Activated CD4-positive, alpha-beta T cell treated with anti-CD3 and anti-CD28 coated beads, Interleukin-2, amount 10 ng/mL, durations not matched to agents 7 days and 5 days (primary cell): ENCODE measurements around the gene DMRTC2. TPM values are rescaled to one million over a fixed set of nuclear protein-coding genes. Genes with fewer than 3 reads are reported as not detected.
A peak's percentile ranks its signal among the peaks of the same experiment; 100 is the strongest.

Source experiments
- CTCF ChIA-PET: fragments of 350-600 bp; sonication (Branson Sonifier 250); formaldehyde crosslinking; loops from one replicate; lab custom pipeline; 2021; ENCODE audit warnings: antibody characterized with exemption; lab: Charles Lee
- POLR2A ChIA-PET: fragments of 350-600 bp; sonication (Branson Sonifier 250); formaldehyde crosslinking; loops from one replicate; lab custom pipeline; 2021; ENCODE audit warnings: antibody characterized with exemption; lab: Charles Lee
- DNase-seq: peaks from one replicate; pipeline ENCODE4 v3.0.0-alpha.2; 2020
- H3K27ac Mint-ChIP-seq: one replicate; pipeline ENCODE4 v1.8.0; 2021; ENCODE audit warnings: mild to moderate bottlenecking, moderate library complexity, mixed read lengths
- H3K27me3 Mint-ChIP-seq: one replicate; pipeline ENCODE4 v1.8.0; 2021; ENCODE audit warnings: mixed read lengths
- H3K36me3 Mint-ChIP-seq: one replicate; pipeline ENCODE4 v1.8.0; 2021; ENCODE audit warnings: low read depth, mixed read lengths
- H3K4me1 Mint-ChIP-seq: one replicate; pipeline ENCODE4 v1.8.0; 2021; ENCODE audit warnings: mixed read lengths
- H3K4me3 Mint-ChIP-seq: one replicate; pipeline ENCODE4 v1.8.0; 2021; ENCODE audit warnings: mild to moderate bottlenecking, moderate library complexity, mixed read lengths
- H3K9me3 Mint-ChIP-seq: one replicate; pipeline ENCODE4 v1.8.0; 2021; ENCODE audit warnings: mixed read lengths
- total RNA-seq, 2 experiments: library from RNA; stranded (reverse); gene quantifications; one replicate each; pipeline ENCODE4 v1.2.3, GENCODE V29; 2021

DMRTC2 gene
- total RNA-seq, 2 experiments from 2014 or later = not detected

DNA sequence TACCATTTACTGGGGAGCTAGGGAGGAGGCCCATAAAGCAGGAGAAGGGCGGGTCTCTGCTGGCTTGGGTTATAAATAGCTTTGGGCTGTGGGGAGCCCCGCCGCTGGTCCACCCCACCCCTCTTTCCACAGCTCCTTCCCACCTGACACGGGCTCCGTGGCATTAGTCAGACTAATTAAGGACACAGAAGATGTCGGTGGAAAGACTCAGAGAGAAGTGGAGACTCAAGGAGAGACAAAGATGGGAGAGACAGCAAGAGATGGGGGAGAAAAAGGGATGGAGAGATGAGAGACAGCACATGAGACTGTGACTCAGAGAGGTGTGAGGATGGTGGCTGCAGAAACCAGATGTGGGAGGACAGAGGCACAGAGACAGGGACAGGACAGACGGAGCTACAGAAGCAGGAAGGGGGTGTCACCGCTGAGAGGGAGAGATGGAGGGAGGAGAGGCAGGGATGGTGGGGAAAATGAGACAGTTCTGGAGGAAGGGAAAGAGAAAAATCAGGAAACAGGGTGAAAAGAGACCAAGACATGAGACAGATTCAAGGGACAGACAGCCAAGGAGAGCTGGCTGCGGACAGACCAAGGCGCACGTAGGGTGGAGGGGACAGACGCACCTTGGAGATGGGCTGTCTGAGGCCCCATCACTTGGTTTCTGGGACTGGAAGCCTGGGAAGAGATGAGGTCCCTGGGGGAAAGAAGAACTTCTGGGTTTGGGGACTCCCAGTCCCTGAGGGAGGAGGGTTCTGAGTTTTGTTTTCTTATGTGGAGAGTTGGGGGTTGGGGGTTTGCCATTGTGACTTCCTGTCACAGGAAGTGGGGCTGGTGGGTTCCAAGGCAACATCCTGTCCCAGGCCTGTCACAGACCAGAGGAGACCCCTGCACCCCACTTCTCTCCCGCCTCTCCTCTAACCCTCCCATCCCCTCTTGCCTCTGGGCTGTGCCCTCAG is 42.2 kb downstream of the DMRTC2 start:
- Mint-ChIP-seq H3K9me3 (no peaks in the 10 kb centered on the region), H3K27me3 (no peaks in the 10 kb centered on the region), H3K27ac (peak overlapping the region; percentile 92), H3K4me1 (peaks cover 53% of the 10 kb centered on the region), H3K4me3 (peak overlapping the region; percentile 83), H3K36me3 (peaks cover 79% of the 10 kb centered on the region)
- ChIA-PET CTCF (interaction anchor here (0.6 to 5.4 kb wide), 11 partner anchors 9 to 63 kb away, joined by 4 to 44 read pairs (median 5); partner anchors contain the start of gene RPS19), POLR2A (interaction anchor here (0.6 to 2.0 kb wide), 3 partner anchors 12 to 26 kb away, joined by 4 to 8 read pairs (median 5); partner anchors contain the start of gene RPS19)
- peak; percentile 84 for DNase-seq

DNA sequence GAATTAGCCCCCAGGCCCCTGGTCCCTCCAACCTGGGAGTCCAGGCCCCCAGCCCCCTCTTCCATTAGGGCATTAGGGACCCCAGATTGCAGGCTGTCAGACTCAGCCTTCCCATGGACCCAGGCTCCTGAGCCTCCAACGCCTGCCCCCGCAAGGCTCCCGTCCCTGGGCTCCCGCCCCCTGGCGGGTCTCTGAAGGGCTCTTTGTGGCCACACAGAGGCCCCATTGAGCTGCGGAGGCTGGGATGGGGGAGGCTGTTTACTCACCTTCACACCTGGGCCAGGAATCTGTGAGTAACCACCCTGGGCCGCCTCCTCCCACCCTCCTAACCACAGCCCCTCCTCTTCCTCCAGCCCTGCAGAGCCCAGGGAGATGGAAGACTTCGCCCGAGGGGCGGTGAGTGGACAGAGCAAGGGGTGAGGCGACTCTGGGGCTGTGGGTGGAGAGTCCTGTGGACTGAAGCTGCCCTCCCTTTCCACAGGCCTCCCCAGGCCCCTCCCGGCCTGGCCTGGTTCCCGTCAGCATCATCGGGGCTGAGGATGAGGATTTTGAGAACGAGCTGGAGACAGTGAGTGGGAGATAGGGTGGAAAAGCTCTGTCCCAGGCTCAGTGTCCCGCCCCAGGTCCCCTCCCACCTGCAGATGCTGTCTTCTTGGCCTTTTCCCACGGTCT is 43.0 kb downstream of the DMRTC2 start:
- ChIA-PET CTCF (interaction anchor here (1.1 to 5.4 kb wide), 6 partner anchors 9 to 70 kb away, joined by 3 to 44 read pairs (median 6); partner anchors contain the start of gene RPS19), POLR2A (interaction anchor here (0.6 to 2.0 kb wide), 3 partner anchors 13 to 27 kb away, joined by 4 to 8 read pairs (median 5); partner anchors contain the start of gene RPS19)
- H3K9me3 Mint-ChIP-seq = no peaks in the 10 kb centered on the region
- H3K4me3 Mint-ChIP-seq = peak overlapping the region; percentile 83
- H3K27ac Mint-ChIP-seq = peak overlapping the region; percentile 92
- peaks cover 48% of the 10 kb centered on the region for H3K4me1 Mint-ChIP-seq
- DNase-seq = peak; percentile 83
- H3K27me3 Mint-ChIP-seq = no peaks in the 10 kb centered on the region
- H3K36me3 Mint-ChIP-seq = peaks cover 74% of the 10 kb centered on the region

DNA sequence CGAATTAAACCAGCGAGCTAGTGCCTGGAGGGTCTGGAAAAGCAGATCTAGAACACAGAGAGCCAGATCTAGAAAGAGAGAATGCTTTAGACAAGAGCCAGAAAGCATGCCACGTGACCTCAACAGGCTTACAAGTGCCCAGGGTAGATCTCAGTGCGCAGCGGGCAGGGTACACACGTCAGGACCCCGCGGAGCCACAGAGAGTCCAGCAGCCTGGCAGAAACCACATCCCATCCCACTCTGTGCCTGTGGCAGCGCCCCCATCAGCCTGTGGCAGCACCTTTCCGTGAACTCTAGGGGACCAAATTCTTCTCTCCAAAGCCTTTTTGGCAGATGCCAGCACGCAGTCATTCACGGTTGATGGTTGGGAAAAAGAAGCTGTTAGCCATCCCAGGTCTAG is 44.1 kb downstream of the DMRTC2 start:
- POLR2A ChIA-PET = no interaction called here
- DNase-seq = no peak
- Mint-ChIP-seq H3K27me3 (no peaks in the 10 kb centered on the region), H3K27ac (peak overlapping the region; percentile 83), H3K9me3 (no peaks in the 10 kb centered on the region), H3K36me3 (peaks cover 72% of the 10 kb centered on the region), H3K4me1 (peaks cover 52% of the 10 kb centered on the region), H3K4me3 (peak overlapping the region; percentile 83)
- CTCF ChIA-PET = interaction anchor here (1.0 to 5.4 kb wide), 4 partner anchors 15 to 69 kb away, joined by 3 to 44 read pairs (median 7); no protein-coding TSS in a partner anchor

DNA sequence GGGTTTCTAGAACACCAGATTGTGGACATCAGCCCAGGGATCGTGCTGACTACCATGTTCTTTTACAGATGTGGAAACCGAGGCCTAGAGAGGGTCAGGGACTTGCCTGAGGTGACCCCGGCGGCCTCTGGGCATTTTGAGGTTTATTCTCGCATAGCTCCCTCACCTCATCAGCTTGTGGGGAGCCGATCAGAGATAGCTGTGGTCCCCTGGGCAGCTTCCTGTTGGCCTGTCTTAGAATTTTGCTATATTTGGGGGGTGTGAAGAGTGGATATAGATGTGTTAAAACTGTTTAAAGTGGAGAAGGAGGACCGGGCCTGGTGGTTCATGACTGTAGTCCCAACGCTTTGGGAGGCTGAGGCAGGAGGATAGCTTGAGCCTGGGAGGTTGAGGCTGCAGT is 45.1 kb downstream of the DMRTC2 start:
- Mint-ChIP-seq H3K27me3 (no peaks in the 10 kb centered on the region), H3K27ac (peak overlapping the region; percentile 83), H3K36me3 (peaks cover 69% of the 10 kb centered on the region), H3K4me1 (peaks cover 53% of the 10 kb centered on the region), H3K4me3 (no peak overlapping the region), H3K9me3 (no peaks in the 10 kb centered on the region)
- POLR2A ChIA-PET = no interaction called here
- DNase-seq = no peak
- CTCF ChIA-PET = interaction anchor here (1.0 to 2.6 kb wide), 2 partner anchors 16 to 24 kb away, joined by 3 to 11 read pairs; no protein-coding TSS in a partner anchor

DNA sequence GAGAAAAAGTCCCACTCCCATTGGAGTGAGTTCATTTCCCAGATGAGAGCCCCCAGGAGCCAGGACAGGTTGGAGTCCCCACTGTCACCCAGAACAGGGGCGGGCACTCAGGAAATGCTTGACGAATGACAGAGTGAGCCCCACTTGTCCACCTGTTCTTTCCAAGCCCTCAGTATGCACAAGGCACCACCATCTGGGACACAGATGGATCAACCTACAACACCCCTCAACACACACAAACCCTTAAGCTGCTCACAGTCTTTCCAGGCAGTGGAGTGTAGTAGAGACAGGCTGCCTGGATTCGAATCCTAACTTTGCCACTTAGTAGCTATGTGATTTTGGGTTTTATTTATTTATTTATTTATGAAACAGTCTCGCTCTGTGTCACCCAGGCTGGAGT is 46.1 kb downstream of the DMRTC2 start:
- no peaks in the 10 kb centered on the region for H3K27me3 Mint-ChIP-seq
- peaks cover 70% of the 10 kb centered on the region for H3K36me3 Mint-ChIP-seq
- H3K9me3 Mint-ChIP-seq = no peaks in the 10 kb centered on the region
- ChIA-PET POLR2A (no interaction called here), CTCF (interaction anchor here (0.5 to 2.6 kb wide), 3 partner anchors 15 to 31 kb away, joined by 4 to 11 read pairs (median 5); partner anchors contain the start of gene RPS19)
- peaks cover 56% of the 10 kb centered on the region for H3K4me1 Mint-ChIP-seq
- no peak overlapping the region for H3K4me3 Mint-ChIP-seq
- no peak overlapping the region for H3K27ac Mint-ChIP-seq
- no peak for DNase-seq

DNA sequence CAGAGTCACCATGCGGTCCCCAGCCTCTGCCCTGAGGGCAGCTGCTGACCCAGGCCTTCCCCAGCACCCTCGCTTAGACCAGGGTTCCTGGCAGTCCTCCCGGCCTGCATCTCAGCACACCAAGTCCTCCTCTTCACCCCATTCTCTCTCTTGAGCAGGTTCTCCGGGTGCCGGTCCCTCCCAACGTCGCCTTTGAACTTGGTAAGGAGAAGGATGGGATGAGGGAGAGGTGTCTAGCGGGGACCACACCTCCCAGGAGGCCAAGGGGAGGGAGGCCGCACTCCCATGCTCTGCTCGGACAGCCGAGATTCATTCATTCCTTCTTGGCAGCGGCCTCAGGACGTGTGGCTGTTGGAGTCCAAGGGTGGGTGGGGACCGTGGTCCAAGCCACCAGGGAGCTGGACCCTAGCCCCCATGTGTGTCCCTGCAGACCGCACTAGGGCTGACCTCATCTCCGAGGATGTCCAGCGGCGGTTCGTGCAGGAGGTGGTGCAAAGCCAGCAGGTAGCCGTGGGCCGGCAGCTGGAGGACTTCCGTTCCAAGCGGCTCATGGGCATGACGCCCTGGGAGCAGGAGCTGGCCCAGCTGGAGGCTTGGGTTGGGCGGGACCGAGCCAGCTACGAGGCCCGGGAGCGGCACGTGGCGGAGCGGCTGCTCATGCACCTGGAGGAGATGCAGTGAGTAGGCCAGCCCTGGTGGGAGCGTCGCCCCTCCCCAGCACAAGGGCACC is 47.5 kb downstream of the DMRTC2 start:
- H3K27me3 Mint-ChIP-seq = no peaks in the 10 kb centered on the region

DNA sequence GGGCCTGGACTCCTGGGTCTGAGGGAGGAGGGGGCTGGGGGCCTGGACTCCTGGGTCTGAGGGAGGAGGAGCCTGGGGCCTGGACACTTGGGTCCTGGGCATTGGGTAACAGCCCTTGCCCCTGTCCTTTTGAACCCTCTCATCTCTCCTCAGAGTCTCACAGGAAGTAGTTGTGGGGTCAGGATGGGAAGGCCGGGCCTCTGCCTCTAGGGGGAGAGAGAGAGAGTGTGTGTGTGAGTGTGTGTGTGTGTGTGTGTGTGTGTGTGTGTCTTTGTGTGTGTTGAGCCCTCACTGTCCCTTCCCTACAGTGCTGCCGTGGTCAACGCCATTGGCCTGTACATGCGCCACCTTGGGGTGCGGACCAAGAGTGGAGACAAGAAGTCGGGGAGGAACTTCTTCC is 49.1 kb downstream of the DMRTC2 start:
- peak overlapping the region; percentile 43 for H3K27ac Mint-ChIP-seq
- peak; percentile 41 for DNase-seq
- H3K36me3 Mint-ChIP-seq = peaks cover 60% of the 10 kb centered on the region
- H3K27me3 Mint-ChIP-seq = no peaks in the 10 kb centered on the region
- CTCF ChIA-PET = no interaction called here
- no peaks in the 10 kb centered on the region for H3K9me3 Mint-ChIP-seq
- POLR2A ChIA-PET = no interaction called here
- H3K4me3 Mint-ChIP-seq = no peak overlapping the region
- H3K4me1 Mint-ChIP-seq = peaks cover 46% of the 10 kb centered on the region

More for the DNA sequence above, 47.5 kb downstream of the DMRTC2 start:
- peaks cover 51% of the 10 kb centered on the region for H3K4me1 Mint-ChIP-seq
- ChIA-PET POLR2A (no interaction called here), CTCF (interaction anchor here (1.3 to 1.9 kb wide), 2 partner anchors 9 to 33 kb away, joined by 3 to 4 read pairs; partner anchors contain the start of gene RPS19)
- no peaks in the 10 kb centered on the region for H3K9me3 Mint-ChIP-seq
- no peak overlapping the region for H3K4me3 Mint-ChIP-seq
- peaks cover 61% of the 10 kb centered on the region for H3K36me3 Mint-ChIP-seq
- DNase-seq = no peak
- H3K27ac Mint-ChIP-seq = no peak overlapping the region

DNA sequence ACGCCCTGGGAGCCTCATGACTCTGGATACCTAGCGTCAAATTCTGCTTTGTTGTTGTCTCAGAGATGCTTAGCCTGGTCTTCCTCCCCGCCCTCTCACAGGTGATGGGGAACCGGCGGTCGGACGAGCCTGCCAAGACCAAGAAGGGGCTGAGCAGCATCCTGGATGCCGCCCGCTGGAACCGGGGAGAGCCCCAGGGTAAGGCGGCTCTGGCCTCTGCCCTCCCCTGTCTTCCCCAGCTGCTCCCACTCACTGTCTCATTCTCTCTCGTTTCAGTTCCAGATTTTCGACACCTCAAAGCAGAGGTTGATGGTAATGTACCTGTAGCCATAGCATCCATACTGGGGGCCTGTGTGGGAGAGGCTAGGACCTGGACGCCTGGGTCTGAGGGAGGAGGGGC is 49.5 kb downstream of the DMRTC2 start:
- no peak for DNase-seq
- Mint-ChIP-seq H3K27me3 (no peaks in the 10 kb centered on the region), H3K9me3 (no peaks in the 10 kb centered on the region), H3K4me3 (no peak overlapping the region), H3K36me3 (peaks cover 60% of the 10 kb centered on the region), H3K4me1 (peaks cover 45% of the 10 kb centered on the region), H3K27ac (no peak overlapping the region)
- ChIA-PET POLR2A (no interaction called here), CTCF (no interaction called here)

DNA sequence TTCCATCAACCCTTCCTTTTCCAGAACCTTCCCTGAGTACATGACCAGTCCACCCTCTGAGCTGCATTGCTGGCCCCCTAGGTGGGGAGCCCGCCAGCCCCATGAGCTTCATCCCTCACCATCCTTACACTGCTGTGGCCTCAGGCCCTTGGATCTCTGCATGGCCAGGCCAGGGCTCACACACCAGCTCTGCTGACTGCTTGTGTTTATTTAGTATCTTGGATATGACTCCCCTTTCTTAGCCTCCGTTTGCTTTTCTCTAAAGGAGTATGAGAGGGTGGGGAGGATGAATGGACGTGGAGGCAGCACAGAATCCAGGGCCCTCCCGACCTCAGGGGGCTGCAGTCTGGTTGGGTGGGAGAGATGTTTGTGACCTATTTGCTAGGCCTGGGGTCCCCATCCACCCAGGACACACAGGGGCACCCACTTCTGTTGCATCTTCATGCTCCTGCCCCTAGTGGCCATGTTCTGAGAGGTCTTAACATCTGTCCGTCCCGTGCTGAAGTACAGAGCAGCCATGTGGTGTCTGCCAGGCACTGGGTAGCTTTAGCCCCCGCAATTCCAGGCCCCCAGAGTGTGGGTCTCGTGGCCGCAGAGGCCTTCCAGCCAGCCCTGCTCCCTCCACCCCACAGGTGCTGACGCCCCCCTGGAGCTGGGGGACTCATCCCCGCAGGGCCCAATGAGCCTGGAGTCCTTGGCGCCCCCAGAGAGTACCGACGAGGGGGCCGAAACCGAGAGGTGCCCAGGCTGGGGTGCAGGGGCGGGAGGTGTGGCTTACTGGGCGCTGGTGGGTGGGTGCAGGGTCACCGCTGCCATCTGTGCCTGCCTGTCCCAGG is 51.1 kb downstream of the DMRTC2 start:
- peaks cover 33% of the 10 kb centered on the region for H3K4me1 Mint-ChIP-seq
- ChIA-PET CTCF (interaction anchor here (1.7 kb wide), 1 partner anchor 8 kb away, joined by 4 read pairs; no protein-coding TSS in a partner anchor), POLR2A (no interaction called here)
- DNase-seq = no peak
- peak overlapping the region; percentile 32 for H3K27ac Mint-ChIP-seq
- H3K36me3 Mint-ChIP-seq = peaks cover 60% of the 10 kb centered on the region
- no peak overlapping the region for H3K4me3 Mint-ChIP-seq
- no peaks in the 10 kb centered on the region for H3K27me3 Mint-ChIP-seq
- no peaks in the 10 kb centered on the region for H3K9me3 Mint-ChIP-seq

DNA sequence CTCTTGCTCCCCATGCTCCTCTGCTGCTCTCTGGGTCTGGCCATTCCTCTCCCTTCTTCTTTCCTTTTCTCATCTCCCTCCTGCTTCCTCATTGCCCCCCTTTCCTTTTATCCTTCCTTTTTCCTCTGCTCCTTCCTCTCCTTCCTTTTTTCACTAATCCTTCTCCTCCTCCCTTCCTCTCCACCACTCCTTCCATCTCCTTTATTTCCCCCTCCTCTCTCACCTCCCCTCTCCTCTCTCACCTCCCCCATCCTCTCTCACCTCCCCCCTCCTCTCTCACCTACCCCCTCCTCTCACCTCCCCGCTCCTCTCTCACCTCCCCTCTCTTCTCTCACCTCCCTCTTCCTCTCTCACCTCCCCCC is 51.7 kb downstream of the DMRTC2 start:
- POLR2A ChIA-PET = no interaction called here
- CTCF ChIA-PET = interaction anchor here (1.7 kb wide), 1 partner anchor 9 kb away, joined by 4 read pairs; no protein-coding TSS in a partner anchor
- no peaks in the 10 kb centered on the region for H3K9me3 Mint-ChIP-seq
- peaks cover 57% of the 10 kb centered on the region for H3K36me3 Mint-ChIP-seq
- H3K27me3 Mint-ChIP-seq = no peaks in the 10 kb centered on the region
- H3K4me3 Mint-ChIP-seq = no peak overlapping the region
- no peak for DNase-seq
- H3K4me1 Mint-ChIP-seq = peaks cover 30% of the 10 kb centered on the region
- H3K27ac Mint-ChIP-seq = no peak overlapping the region

DNA sequence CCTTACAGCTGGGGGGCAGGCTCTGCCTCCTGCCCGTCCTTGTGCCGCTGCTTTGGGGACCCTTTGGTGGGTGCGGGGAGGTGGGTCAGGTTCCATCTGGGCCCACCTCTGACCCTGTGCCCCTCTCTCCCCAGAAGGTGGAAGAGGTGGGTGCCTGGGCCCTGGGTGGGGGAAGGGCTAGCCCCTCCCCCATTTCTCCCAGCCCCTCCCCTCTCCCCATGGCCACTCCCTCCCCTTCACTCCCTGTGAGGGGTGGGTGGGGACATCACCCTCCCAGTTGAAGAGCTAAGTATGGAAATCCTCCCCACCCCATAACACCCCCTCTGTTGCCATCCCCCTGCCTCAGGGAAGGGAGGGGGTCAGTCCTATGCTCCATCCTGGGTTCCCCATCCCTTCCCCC is 52.3 kb downstream of the DMRTC2 start:
- Mint-ChIP-seq H3K27ac (no peak overlapping the region), H3K36me3 (peaks cover 59% of the 10 kb centered on the region), H3K9me3 (no peaks in the 10 kb centered on the region), H3K4me3 (no peak overlapping the region), H3K27me3 (no peaks in the 10 kb centered on the region), H3K4me1 (peaks cover 27% of the 10 kb centered on the region)
- no peak for DNase-seq
- ChIA-PET CTCF (interaction anchor here (1.7 kb wide), 1 partner anchor 9 kb away, joined by 4 read pairs; no protein-coding TSS in a partner anchor), POLR2A (no interaction called here)
